Duodenal mucosa (tissue), 2 donors: ENCODE results near the gene SEPTIN5.

ENCODE experiments used
- H3K27ac ChIP-seq: one replicate; pipeline ENCODE4 v1.7.0; 2013; ENCODE audit warnings: low read depth, low read length
- H3K27me3 ChIP-seq, 2 donors: one replicate each; pipeline ENCODE4 v1.7.0; 2013; ENCODE audit warnings: low read length in 2 of 2, control low read depth in 1 of 2; ENCODE audit not compliant: insufficient read depth in 2 of 2, control insufficient read depth in 1 of 2
- H3K36me3 ChIP-seq, 2 donors: one replicate each; pipeline ENCODE4 v1.7.0; 2013; ENCODE audit warnings: low read length in 2 of 2, control low read depth in 1 of 2; ENCODE audit not compliant: insufficient read depth in 2 of 2, control insufficient read depth in 1 of 2
- H3K4me1 ChIP-seq, 2 donors: one replicate each; pipeline ENCODE4 v1.7.0; 2013; ENCODE audit warnings: low read length in 2 of 2, control low read depth in 1 of 2; ENCODE audit not compliant: insufficient read depth in 2 of 2, control insufficient read depth in 1 of 2
- H3K4me3 ChIP-seq, 2 donors: one replicate each; pipeline ENCODE4 v1.7.0; 2013; ENCODE audit warnings: low read length in 2 of 2, low read depth in 1 of 2
- H3K9ac ChIP-seq, 2 donors: one replicate each; pipeline ENCODE4 v1.7.0; 2013; ENCODE audit warnings: low read length in 2 of 2, low read depth in 1 of 2
- H3K9me3 ChIP-seq, 2 donors: one replicate each; pipeline ENCODE4 v1.7.0; 2013; ENCODE audit warnings: low read length in 2 of 2, control low read depth in 1 of 2; ENCODE audit not compliant: control insufficient read depth in 1 of 2

The SEPTIN5 gene

DNA sequence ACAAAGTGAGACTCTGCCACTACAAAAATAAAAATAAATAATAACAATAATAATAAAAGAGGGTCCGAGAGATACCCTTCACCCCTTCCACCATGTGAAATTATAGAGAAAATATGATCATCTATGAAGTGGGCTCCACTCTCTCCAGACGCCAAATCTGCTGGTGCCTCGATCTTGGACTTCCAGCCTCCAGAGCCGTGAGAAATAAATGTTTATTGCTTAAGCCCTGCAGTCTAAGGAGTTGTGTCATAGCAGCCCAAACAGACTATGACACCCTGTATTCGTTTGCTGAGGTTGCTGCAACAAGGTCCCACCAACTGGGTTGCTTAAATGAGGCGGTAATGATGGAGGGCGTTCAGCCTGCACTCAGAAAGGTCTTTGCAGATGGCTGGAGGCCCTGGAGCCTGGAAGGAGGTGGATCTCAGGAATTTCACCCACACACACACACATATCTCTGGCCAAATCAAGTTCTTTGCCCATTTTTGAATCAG lies 7.6 kb upstream of the SEPTIN5 start:
- Histone ChIP-seq H3K27me3 (peaks cover 0 to 4% of the 10 kb centered on the region in 2 donors), H3K36me3 (no peaks in the 10 kb centered on the region)

DNA sequence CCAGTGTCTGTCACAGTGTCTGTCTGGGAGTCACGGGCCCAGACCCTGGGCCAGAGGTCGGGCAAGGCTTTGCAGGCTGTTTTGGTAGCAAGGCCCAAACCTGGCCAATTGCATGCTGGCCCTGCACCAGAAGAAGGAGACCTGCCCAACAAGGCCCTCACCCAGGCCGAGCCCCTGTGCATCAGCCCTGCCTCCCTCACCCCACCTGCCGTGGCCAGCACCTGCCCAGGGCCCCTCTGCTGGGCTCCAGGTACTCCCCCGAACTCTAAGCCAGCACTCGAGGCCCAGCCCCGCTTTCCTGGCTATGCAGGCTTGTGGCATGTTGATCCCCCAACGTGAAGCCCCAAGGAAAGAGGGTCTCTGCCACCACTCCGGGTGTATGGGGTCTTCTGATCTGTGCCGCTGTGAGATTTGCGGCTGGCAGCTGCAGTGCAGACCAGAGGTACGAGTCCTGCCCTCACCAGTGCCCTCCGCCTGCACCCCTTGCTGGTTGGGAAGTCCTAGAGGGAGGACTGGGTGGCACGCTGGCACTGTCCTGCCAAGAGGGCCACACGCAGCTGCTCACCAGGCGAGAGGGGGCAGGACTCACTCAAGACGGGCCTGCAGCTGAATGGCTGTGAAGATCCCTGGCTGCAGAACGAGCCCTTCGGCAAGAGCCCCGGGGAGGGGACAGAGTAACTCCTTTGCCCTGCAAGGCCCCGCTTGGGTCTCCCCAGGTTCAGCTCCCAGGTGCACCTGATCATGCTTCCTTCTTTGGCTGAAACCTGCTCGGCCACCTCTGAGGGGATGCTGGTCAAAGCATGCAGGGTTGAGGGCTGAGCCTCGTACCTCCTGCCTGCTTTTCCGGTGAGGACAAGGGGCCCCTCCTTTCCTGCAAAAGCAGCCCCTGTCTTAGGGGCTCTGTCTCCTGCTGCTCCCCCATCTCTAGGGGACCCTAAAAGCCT lies 6.7 kb upstream of the SEPTIN5 start:
- H3K9ac ChIP-seq = no peak overlapping the region
- no peak overlapping the region for H3K4me3 ChIP-seq
- no peaks in the 10 kb centered on the region for H3K9me3 ChIP-seq
- H3K27ac ChIP-seq = no peak overlapping the region
- H3K36me3 ChIP-seq = no peaks in the 10 kb centered on the region
- H3K4me1 ChIP-seq = peaks cover 4 to 12% of the 10 kb centered on the region in 2 donors
- peaks cover 0 to 4% of the 10 kb centered on the region in 2 donors for H3K27me3 ChIP-seq

More for the DNA sequence above, 7.6 kb upstream of the SEPTIN5 start:
- Histone ChIP-seq H3K4me1 (peaks cover 4 to 12% of the 10 kb centered on the region in 2 donors), H3K9me3 (no peaks in the 10 kb centered on the region), H3K9ac (no peak overlapping the region), H3K4me3 (no peak overlapping the region), H3K27ac (no peak overlapping the region)

DNA sequence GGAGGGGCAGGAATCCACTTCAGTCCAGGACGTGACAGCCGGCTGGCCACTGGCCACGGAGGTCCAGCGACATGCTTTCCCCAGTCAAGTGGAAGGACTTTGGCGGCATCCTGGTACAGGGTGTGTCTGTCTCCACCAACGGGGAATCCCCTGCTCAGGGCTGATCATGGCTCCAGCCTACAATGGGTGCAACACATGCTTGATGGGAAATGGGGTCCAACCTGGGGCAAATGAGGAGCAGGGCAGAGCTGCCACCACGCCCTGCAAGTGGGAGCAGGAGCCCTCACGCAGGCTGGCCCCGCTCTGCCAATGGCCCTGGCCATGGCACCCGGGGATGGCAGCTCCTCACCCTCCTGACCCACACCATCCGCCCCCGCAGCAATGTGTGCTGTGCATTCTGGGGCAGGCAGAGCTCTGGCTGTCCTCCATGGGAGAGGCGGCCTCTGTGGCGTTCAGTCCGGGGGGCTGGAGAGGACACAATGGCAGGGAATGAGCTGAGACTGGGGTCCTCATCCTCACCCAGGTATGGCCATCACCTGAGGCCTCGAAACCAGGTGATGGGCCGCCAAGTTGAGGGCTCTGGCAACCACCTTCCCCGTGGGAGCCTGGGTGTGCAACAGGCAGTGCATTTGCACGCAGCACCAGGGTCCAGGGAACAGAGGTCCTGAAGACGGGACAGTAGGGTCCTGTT lies 5.8 kb upstream of the SEPTIN5 start:
- no peaks in the 10 kb centered on the region for H3K9me3 ChIP-seq
- H3K9ac ChIP-seq = no peak overlapping the region
- peaks cover 4 to 12% of the 10 kb centered on the region in 2 donors for H3K4me1 ChIP-seq
- H3K4me3 ChIP-seq = no peak overlapping the region
- H3K27me3 ChIP-seq = peaks cover 6 to 9% of the 10 kb centered on the region in 2 donors
- no peak overlapping the region for H3K27ac ChIP-seq
- H3K36me3 ChIP-seq = no peaks in the 10 kb centered on the region

DNA sequence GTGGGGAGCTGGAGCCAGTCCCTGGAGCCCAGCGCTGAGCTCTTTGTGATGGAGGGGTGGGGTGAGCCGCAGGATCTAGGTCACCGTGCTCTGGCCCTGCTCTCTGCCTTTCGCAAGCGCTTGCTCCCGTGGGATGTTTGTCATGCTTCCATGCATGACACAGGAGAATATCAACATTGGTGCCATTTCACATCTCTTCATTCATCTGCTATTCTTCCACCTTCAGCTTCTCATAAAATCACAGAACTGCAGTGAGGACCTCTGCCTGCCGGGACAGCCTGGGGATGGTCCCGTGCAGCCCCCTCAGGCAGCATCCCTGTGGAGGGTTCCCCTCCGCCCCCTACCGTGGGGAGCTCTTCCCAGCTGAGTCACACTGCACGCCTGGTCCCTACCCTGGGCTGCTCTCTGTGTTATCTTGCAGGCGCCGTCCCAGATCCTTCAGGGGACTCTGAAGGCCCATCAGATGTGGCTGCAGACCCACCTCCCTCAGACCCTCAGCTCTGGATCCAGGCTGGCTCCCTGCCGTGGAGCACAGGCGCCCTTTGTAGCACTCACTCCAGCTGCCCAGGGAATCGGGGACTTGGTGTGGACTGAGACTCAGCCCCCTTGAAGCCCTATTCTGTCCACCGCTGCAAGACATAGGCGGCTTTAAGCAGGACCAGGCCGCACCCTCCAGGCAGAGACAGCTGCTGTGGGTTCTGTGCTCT lies 5.1 kb upstream of the SEPTIN5 start:
- H3K36me3 ChIP-seq = no peaks in the 10 kb centered on the region
- peaks cover 12 to 15% of the 10 kb centered on the region in 2 donors for H3K27me3 ChIP-seq
- no peak overlapping the region for H3K27ac ChIP-seq
- H3K9me3 ChIP-seq = no peaks in the 10 kb centered on the region
- H3K4me3 ChIP-seq = no peak overlapping the region
- no peak overlapping the region for H3K9ac ChIP-seq
- peaks cover 0 to 7% of the 10 kb centered on the region in 2 donors for H3K4me1 ChIP-seq

DNA sequence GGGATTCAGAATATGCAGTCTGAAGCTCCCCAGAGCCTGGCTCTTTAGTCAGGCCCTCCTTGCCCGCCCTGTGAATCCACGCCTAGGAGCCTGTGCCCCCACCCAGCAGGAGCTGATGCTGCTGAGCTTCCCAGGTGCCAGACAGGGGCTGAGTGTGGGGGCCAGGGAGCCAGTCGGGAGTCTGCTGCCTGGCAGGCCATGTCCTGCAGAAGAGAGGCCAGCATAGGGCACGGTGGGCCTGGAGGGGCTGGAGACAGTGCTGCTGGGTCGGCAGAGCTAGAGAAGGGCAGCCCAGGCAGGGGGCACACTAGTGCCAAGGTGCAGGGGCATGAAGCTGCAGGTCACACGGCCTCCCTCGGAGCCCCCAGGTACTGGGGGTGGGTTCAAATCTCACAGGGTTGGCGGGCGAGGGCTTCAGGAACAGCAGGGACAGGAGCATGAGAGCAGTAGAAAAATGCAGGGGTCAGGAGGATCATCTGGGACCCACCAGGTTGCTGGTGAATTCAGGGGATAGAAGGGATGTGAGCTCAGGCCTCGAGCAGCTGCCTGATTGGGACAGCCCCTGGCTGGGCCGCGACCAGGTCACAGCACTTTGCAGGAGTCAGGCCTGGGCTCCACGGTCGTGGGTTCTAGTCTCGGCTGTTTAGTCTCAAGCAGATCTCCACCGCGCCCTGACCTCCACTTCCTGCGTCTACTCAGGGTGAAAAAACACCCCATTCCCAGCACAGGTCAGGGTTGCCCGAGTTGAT lies 4.1 kb upstream of the SEPTIN5 start:
- Histone ChIP-seq H3K27ac (no peak overlapping the region), H3K4me1 (peaks cover 0 to 4% of the 10 kb centered on the region in 2 donors), H3K4me3 (no peak overlapping the region), H3K36me3 (no peaks in the 10 kb centered on the region), H3K27me3 (peaks cover 17 to 19% of the 10 kb centered on the region in 2 donors), H3K9ac (no peak overlapping the region), H3K9me3 (no peaks in the 10 kb centered on the region)

DNA sequence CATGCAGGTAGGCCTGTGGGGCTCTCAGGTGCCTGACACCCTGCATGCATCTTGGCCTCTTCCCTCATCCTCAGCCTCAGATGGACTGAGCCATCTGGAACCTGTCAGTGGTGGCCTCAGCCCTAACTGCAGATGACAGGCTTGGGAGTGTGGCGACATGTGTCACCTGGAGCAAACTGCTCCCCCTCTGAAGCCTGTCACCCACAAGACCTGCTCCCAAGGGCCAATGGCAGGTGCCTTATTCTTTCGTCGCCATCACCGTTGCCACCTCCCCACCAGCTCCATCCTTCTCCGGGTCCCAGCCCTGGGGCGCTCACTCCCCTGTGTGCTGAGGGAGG lies 3.6 kb upstream of the SEPTIN5 start:
- no peak overlapping the region for H3K9ac ChIP-seq
- no peak overlapping the region for H3K4me3 ChIP-seq
- no peaks in the 10 kb centered on the region for H3K36me3 ChIP-seq
- H3K9me3 ChIP-seq = no peaks in the 10 kb centered on the region
- peaks cover 19 to 23% of the 10 kb centered on the region in 2 donors for H3K27me3 ChIP-seq
- no peak overlapping the region for H3K27ac ChIP-seq
- peaks cover 0 to 5% of the 10 kb centered on the region in 2 donors for H3K4me1 ChIP-seq

DNA sequence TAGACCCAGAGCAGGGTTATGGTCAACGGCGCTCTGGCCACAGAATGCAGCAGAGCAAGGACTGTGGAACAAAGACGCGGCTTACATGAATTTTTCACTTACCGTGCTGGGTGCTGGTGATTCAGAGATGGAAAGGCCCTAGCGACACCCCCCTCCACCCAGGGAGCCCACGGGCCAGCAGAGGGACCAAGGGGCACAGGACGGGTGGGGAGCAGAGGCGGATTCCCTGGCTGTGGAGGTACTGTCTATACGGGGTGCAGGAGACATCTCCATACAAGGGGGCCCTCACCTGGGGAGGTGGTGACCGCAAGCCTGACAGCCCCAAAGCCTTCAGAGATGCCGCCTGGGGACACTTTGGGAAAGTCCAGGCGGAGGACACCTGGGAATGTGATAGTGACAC lies 1.1 kb upstream of the SEPTIN5 start:
- Histone ChIP-seq H3K4me3 (no peak overlapping the region), H3K27me3 (peaks cover 28 to 33% of the 10 kb centered on the region in 2 donors), H3K9ac (no peak overlapping the region), H3K9me3 (no peaks in the 10 kb centered on the region), H3K4me1 (peaks cover 4 to 8% of the 10 kb centered on the region in 2 donors), H3K36me3 (no peaks in the 10 kb centered on the region), H3K27ac (no peak overlapping the region)

DNA sequence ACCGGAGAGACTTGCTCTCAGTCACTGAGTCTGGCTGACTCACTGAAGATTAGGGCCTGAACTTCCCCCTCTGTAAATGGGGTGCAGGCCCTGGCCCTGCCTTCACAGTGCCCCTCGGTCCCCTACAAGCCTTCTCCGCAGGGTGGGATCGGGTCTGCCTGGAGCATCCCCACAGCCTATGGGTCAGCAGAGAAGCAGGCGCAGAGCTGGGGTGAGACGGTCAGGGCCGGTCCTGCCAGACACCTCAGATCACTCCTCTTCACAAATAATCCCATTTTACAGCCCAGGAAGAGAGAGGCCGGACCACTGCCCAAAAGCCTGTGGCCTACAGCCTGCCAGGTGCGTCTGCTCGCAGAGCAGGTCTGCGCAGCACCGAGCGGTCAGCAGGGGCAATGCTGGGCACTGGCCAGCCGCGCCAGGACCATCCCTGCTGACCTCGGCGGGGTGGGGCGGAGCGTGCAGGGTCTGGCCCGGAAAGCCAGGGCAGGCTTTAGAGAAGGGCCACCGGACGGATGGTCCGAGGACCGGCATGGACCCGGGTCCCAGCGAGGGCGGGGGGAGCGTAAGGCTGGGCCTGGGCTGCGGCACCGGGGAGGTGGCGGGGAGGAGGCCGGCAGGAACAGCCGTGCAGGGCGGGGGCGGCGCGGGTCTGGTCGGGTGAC lies 522 bp upstream of the SEPTIN5 start:
- H3K9me3 ChIP-seq = no peaks in the 10 kb centered on the region
- no peak overlapping the region for H3K9ac ChIP-seq
- no peak overlapping the region for H3K4me3 ChIP-seq
- peaks cover 28 to 33% of the 10 kb centered on the region in 2 donors for H3K27me3 ChIP-seq
- H3K4me1 ChIP-seq = peaks cover 4 to 8% of the 10 kb centered on the region in 2 donors
- no peak overlapping the region for H3K27ac ChIP-seq
- H3K36me3 ChIP-seq = no peaks in the 10 kb centered on the region
